MM.1S (cell line): Measurements from ENCODE around the gene TMCO4.

Source experiments
- CTCF ChIP-seq: fragments of 300-600 bp; sonication (generic); IDR thresholded peaks from 2 replicates; pipeline ENCODE4 v1.5.1; 2016; ENCODE audit warnings: antibody characterized with exemption, low read length, mixed read lengths
- EZH2 ChIP-seq: fragments of 300-600 bp; sonication (generic); optimal IDR thresholded peaks from 2 replicates; pipeline ENCODE3; 2017; ENCODE audit warnings: low read depth, mild to moderate bottlenecking, antibody characterized with exemption, low read length, mixed read lengths

- TF ChIP-seq CTCF (no peak), EZH2 (no peak)
These were observed 113.7 kb downstream of the TMCO4 start for GRCh38 chr1:19685994-19686393.
